KG1 (cell line): ENCODE results near the gene SFXN5.

Experiments used
- DNase-seq: peaks from one replicate; lab custom pipeline; 2025; lab: John Stamatoyannopoulos, UW

SFXN5 gene

DNA sequence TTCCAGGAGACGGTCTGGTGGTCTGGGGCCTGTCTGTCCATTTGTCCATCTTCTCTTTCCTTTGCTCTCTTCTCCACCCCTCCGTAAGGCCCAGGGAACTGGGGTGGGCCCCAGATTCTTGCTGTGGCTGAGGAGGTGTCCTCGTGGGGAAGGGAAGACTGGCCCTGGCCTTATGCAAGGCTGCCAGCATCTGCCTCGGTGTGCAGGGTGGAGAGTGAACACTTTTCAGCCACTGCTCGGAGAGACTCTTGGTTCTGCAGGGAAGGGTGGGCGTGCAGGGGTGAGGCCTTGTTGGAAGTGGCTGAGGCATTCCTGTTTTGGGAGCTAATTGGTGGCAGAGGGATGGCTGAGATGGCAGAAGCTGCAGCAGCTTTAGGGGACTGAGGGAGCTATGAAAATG is 131.2 kb downstream of the SFXN5 start:
- DNase-seq, result no peak

GRCh38 chr2:72938455-72938854 is 133.1 kb downstream of the SFXN5 start:
- DNase-seq, result no peak

DNA sequence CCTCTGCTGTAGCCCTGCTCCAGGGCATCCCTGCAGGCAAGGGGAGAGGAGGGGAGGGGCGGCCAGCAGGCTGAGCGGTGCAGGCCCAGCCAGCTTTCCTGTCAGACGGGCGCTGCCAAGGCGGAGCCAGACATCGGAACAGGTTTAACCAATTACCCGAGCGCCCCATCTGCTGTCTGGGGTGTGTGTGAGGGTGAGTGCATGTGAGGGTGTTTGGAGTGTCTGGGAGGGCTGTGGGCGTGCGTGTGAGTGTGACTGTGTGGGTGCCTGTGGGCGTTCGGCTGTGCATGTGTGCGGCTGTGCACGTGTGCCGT is 134.2 kb downstream of the SFXN5 start:
- no peak for DNase-seq

DNA sequence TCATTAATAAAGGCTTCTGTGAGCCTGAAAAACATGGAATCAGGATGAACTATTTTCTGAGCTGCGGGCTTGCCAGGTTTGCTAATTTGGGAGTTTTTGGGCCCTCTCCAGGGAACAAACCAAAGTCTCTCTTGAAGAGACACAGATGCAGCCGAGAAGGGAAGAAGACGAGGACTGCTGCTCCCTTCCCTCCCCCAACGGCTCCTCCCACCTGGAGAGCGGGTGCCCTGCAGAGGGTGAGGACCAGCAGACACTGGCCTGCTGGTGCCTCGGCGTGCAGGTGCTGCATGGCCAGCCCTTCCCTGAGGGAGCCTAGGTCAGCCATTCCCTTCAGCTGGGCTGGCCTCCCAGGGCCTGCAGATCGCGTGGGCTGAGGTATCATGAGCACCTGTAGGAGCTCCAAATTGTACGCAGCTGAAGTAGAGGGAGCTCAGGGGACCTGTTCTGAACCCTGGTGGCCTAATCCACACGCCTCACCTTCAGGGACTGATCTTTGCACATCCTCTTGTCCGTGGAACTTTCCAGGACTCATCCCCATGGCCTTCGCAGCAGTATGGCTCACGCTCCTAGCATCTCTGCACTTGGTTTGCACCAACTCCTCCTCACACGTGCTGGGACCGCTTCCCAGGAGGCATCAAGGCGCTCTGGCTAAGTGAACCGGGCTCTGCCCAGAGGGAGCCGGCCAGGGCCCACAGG is 134.7 kb downstream of the SFXN5 start:
- DNase-seq, result no peak

DNA sequence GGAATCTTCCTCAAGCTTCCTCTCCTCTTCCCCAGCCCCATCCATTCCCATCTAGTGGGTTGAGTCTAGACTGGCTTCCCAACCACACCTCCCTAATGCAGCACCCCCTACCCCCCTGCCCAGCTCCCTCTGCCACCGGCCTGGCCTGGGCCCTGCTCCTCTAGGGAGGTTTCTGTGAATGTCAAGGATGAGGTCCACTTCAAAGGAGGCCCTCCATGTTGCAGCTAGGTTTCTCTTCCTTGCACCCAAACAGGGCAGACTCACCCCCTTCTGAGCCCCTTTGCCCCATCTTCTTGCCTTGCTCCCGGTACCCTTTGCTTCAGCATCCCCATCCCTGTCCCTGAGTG is 135.9 kb downstream of the SFXN5 start:
- DNase-seq, result no peak

GRCh38 chr2:72934683-72935610 is 136.6 kb downstream of the SFXN5 start:
- DNase-seq, result no peak

- no peak for DNase-seq
Observed at GRCh38 chr2:72933646-72934151, 137.8 kb downstream of the SFXN5 start.

GRCh38 chr2:72933207-72933606 is 138.3 kb downstream of the SFXN5 start:
- DNase-seq, result no peak

GRCh38 chr2:72932805-72933204 is 138.7 kb downstream of the SFXN5 start:
- no peak for DNase-seq

GRCh38 chr2:72932045-72932740 is 139.3 kb downstream of the SFXN5 start:
- DNase-seq, result no peak

- DNase-seq, result no peak
Observed at GRCh38 chr2:72931280-72931910, 140.1 kb downstream of the SFXN5 start.

DNA sequence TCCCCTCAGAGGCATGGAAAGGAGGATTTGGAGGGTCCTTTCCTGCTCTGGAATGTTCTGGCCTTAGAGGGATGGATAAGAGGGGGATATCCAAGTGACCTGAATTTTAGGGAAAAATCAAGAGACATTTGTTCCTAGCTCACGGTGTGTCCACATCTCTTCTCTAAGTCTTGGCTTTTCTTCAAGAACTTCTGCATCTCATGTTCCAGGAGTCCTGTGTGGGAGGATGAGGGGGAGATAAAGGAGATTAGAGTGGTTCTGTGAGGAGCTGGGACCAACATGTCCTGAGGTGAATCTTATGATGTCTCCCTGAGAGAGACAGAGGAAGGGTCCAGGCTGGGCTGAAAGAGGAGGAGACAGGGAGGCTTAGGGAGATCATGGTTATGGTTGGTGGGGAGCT is 142.5 kb downstream of the SFXN5 start:
- DNase-seq, result no peak

- no peak for DNase-seq
Observed at GRCh38 chr2:72927619-72928550, 143.6 kb downstream of the SFXN5 start.

DNA sequence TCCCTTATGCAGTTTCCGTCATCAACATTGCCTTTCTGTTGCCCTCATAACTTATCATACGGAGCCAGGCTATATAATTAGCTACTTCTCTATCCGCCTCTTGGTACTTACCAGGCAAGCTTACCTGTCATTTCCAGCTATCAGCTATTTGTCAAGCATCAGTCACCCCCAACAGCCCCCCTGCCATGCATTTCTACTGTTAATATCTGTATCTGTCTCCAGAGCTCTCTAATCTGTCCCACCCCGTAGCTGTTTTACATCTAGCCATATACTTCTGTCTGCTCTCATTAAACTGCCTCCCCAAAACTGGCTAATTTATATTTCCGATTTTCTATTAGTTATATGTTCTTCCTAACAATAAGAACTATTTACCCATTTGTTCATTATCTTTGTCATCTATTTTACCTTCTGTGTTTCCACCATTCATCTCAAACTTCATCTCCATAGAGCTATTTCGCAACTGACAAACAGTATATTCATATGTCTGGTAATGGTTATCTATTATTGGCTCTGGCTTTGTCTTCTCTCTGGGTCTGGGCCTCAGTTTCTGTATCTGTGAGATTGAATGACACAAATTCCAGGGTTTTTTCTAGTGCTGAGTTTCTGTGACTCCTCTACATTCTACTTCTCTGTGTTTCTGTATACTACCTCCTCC is 144.6 kb downstream of the SFXN5 start:
- DNase-seq, result no peak

- no peak for DNase-seq
Observed at GRCh38 chr2:72926368-72926767, 145.1 kb downstream of the SFXN5 start.

DNA sequence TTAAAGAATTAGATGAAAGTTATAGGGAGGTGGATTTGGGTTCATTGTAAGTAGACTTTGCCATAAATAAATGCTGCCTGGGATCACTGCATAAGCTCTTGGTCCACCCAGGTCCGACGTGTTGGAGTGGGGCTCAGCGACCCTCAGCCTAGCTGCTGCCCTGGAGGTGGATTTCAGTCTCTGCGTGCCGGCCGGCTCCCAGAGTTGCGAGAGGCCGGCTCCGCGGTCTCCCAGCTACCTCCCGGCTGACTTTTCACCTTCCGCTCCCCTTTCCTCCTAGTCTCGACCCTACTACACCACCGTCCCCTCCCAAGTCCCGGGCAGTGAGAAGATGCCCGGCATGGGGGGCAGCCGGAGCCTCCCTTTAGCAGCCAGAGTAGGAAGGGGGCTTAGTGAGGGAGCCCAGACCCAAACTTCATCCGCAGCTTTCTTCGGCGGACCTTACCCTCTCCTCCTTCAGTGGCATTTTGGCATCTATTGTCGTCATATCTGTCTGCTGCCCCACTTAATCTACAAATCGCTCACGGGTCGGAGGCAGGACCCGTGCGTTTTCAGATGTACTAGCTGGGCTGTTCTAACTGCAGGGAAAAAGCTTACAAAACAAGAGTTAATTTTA is 146.1 kb downstream of the SFXN5 start:
- DNase-seq, result no peak

DNA sequence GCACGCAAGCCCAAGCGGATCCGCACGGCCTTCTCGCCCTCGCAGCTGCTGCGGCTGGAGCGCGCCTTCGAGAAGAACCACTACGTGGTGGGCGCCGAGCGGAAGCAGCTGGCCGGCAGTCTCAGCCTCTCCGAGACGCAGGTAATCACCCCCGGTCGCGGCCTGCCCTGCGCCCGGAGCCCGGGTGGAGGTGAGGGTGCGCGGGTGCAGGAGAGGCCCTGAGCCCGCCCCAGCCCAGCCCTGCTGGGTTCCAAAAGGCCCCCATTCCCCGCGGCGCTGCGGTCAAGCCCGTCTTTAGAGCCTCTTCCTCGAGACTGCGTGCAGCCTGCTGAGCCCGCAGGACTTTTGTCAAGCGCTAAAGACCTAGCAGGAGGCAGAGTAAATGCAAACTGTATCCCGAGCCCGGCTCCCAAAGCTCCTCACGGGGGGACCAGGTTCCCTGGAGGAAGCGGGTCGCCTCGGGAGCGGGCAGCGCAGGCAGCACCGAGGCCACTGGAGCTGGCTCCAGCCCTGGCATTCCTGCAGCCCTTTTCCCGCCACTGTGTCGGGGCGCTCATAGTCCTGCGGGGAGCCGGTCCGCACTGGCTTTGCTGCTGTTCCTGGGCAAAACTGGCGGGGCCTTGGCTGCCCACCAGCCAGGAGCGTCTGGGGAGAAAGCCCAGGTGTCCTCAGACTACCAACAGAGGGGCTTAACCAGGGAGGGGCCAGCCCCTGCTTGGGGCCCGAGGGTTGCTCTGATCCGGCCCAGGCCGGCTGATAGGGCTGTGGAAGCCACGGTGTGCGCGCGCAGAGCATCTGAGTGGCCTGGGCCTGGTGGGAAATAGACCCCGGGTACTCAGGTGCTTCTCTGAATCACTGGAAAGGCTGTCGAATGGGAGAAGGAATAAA is 146.9 kb downstream of the SFXN5 start:
- DNase-seq, result no peak

DNA sequence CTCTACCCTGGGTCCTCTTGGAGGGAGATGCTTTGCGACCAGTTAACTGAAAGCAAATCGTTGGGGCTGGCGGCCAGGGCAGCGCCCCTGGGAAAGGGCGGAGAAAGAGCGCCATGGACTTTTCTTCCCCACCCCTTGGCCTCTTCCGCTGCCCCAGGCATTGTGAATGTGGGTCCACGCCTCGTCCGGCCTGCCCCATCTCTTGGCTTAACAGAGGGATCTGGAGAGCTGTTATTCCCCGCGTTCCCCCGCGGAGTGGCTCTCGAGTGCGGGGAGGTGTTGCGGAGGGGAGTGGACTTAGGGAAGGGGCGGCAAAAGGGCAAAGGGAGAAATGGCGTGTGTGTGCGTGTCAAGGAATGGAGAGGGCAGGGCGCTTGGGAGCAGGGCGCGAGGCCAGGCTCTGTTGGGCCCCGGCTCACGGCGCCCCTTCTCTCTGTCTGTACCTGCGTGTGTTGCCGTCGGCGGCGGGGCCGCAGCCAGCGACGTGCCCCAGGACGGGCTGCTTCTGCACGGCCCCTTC is 147.6 kb downstream of the SFXN5 start:
- DNase-seq, result no peak

- DNase-seq, result no peak
Observed at GRCh38 chr2:72921853-72922252, 149.7 kb downstream of the SFXN5 start.
